GM19372 (cell line): ENCODE measurements around the gene ALG1.
"Not testable (repeated sequence)": the region's sequence is repeated elsewhere in the genome, so short reads cannot be mapped to it uniquely, and the experiment has no call there.

Experiments
- ATAC-seq: cut with Tn5 transposase; IDR thresholded peaks from one replicate; pipeline ENCODE4 v1.9.1; 2021; ENCODE audit warnings: mild to moderate bottlenecking, low read depth, moderate library complexity; ENCODE audit not compliant: unreplicated experiment

ALG1 gene

DNA sequence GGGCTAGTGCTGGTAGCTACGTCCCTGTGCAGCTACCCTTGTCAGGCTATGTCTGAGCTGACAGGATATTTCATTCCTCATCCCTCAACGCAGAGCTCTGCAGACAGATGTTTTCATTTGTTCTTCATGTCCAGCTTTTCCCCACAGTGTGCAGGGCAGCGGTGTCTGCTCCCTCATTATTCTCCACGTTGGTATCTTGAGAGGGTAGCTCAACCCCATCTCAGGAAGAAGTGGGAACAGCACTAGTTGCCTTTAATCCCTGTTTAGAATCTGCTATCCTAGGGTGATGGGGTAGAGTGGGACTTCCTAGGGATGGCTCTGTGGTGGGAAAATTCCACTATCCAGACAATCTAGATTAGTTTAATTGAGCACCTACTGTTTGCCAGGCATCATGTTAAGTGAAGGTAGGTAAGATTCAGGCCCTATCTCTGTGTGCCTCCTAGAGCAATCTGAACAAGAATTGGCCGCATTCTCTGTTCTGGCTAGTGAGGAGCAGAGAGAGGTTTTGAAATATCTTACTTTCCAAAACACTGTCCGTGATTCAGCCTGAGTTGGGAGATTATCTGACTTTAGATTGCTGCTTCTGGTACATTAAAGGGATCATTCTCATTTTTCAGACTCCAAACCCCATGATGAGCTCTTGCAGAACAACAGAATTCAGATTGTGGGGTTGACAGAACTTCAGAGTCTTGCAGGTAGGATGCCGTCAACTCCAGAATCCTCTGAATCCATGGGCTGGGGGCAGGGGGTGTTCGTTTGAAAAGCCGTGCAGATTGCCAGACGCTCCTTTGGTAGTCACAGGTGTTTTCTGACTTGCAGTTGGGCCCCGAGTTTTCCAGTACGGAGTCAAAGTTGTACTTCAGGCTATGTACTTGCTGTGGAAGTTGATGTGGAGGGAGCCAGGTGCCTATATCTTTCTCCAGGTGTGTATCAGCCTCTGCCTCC is 963 bp downstream of the ALG1 start:
- no peak for ATAC-seq

DNA sequence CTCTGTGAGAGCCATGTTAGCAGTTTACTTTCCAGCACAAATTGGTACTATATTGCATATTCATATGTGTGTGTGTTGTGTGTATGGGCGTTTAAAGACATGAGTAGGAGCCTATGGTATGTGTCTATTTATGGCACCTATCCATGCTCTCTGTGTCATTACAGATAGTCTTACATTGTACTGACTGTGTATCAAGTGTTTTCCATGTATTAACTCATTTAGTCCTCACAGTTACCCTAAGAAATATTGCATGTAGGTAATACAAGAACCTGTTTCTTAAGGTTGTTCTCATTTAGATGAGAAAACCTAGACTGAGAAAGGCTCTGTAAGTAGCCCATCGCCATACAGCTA is 1.6 kb downstream of the ALG1 start:
- no peak for ATAC-seq

GRCh38 chr16:5073771-5074170 is 2.1 kb downstream of the ALG1 start:
- not testable (repeated sequence) for ATAC-seq

DNA sequence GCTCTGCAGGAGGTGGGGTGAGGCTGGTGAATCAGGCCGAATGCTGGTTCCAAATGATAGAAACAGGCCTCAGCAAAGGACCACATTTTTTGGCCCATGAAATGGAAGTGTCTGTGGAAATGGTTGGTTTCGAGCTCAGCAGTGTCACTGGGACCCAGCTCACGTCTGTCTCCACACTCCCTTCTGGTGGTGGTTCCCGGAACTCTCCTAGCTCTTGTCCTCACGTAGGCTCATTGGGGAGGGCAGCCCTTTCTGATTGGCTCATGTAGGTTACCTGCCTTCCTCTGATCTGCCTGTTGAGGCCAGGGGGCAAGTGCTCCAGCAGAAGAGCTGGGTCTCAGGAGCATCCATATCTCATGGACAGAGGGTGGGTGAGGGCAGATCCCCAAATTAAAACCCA is 4.0 kb downstream of the ALG1 start:
- no peak for ATAC-seq

- no peak for ATAC-seq
Observed at GRCh38 chr16:5077304-5077703, 5.7 kb downstream of the ALG1 start.

DNA sequence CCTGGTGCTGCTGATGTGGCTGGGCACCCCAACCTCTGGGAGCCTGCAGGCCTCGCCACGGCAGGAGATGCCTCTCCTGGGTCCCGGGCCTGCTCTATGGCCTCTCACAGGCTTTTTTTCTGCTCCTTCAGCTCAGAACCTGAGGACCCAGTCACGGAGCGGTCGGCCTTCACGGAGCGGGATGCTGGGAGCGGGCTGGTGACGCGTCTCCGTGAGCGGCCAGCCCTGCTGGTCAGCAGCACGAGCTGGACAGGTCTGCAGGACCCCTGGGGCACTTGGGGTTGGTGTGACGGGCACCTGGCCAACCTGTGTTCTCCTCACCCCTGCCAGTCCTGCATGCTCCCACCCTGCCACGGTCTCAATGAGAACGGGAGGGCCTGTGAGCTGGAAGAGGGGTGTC is 7.0 kb downstream of the ALG1 start:
- ATAC-seq, result no peak

GRCh38 chr16:5080461-5080860 is 8.8 kb downstream of the ALG1 start:
- not testable (repeated sequence) for ATAC-seq

DNA sequence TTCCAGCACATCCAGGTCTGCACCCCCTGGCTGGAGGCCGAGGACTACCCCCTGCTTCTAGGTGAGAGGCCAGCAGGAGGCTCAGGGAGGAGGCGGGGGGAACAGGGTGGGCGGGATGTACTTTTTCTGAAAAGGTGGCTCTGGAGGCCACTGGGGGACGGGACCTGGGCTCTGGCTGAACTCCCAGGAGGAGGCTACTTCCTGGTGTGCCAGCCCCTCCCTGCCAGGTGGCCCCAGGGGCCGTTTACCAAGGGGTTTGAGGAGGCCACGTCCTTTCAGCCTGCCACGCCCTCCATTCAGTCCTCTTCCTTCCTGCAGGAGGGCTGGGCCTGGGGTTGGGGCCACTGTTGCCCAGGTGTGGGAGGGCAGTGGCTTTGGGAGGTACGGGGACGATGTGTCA is 9.4 kb downstream of the ALG1 start:
- ATAC-seq, result not testable (repeated sequence)

DNA sequence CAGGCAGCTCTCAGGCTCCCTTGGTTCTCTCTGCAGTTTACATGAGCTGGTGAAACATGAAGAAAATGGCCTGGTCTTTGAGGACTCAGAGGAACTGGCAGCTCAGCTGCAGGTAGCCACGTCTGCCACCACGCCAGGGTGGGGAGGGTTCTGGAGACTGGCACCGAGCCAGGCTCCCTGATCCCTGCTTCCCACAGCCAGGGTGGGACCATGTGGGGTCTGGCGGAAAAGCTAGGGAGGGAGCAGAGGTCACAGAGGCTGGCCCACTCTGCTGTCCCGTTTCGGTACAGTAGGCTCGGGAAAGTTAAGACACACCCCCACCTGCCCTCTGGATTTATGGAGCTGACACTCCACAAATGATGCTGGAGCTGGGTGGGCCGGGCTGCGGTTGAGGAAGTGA is 12.0 kb downstream of the ALG1 start:
- not testable (repeated sequence) for ATAC-seq

DNA sequence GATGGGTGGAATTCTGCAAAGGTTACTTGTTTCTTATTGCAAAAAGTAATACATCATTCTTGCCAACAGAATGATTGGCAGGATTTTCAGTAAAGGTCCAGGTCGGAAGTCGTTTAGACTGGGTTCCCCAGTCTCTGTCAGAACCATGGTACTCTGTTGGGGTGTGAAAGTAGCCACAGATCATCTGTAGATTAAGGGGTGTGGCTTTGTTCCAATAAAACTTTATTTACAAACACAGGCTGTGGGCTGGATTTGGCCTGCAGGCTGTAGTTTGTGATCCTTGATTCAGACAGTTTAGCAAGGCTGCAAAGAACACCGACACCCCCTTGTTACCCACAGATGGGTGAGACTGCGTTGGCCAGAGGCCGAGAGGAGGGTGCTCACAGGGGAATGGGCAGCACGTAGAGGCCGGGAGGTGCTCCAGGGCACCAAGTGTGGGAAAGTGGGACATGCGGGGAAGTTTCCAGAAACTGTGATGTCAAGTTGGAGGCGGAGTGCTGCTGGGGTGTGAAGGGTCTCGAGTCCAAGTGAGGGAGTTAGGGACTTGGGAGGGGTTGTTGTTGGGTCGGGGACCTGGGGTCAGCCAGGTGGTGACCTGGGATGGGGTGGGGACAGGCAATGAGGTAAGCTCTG is 12.6 kb downstream of the ALG1 start:
- ATAC-seq, result not testable (repeated sequence)

DNA sequence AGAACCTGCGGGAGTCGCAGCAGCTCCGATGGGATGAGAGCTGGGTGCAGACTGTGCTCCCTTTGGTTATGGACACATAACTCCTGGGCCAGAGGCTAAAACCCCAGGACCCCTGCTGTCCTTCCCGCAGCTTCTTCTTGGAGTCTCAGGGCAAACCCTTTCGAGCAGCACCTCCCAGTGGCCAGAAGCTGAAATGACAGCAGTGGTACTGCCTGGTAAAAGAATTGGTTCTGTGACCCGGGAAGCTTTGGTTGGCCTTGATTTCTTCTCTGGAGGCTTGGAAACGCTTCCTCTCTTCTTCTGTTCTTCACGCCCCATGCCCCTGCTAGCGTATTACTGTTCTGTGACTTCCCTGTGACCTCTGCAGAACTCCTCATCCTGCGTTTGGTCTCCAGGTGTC is 13.2 kb downstream of the ALG1 start:
- ATAC-seq, result not testable (repeated sequence)

GRCh38 chr16:5085716-5086115 is 14.1 kb downstream of the ALG1 start:
- not testable (repeated sequence) for ATAC-seq

GRCh38 chr16:5088086-5088790 is 16.6 kb downstream of the ALG1 start:
- ATAC-seq, result not testable (repeated sequence)

DNA sequence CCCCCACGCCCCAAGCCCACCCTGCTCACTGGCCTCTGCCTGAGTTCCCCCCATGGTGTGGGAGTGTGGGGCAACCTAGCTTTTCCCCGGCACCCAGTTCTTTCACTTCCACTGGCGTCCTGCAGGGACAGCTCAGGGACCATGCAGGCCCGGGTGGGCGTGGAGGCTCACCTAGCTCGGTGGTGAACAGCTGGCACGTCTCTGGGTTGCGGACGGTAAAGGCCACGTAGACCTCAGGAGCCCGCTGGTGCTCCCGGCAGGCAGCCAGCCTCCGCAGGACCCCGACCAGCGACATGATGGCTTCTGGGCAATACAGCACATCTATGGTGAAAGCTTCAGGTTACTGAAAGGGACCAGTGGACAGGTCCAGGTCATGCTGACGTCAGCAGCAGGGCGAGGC is 17.3 kb downstream of the ALG1 start:
- not testable (repeated sequence) for ATAC-seq

- ATAC-seq, result not testable (repeated sequence)
Observed at GRCh38 chr16:5089911-5090555, 18.4 kb downstream of the ALG1 start.

DNA sequence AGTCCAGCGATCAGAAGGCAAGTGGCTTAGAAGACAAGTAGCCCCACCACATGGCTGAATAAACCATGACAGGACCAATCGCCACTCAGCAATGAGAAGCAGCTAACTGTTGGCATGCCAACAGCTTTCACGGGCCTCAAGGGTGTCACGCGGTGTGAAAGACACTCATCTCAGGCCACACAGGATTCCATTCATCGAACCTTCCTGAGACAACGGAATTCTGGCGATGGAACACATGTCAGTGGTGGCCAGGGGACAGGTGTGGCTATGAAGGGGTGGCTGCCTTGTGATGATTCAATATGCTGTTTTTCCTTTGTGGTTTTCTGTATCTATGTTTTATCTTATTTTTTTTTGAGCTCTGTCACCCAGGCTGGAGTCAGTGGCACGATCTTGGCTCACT is 18.9 kb downstream of the ALG1 start:
- not testable (repeated sequence) for ATAC-seq

- not testable (repeated sequence) for ATAC-seq
Observed at GRCh38 chr16:5093081-5093480, 21.4 kb downstream of the ALG1 start.

GRCh38 chr16:5093746-5094145 is 22.1 kb downstream of the ALG1 start:
- ATAC-seq, result not testable (repeated sequence)

DNA sequence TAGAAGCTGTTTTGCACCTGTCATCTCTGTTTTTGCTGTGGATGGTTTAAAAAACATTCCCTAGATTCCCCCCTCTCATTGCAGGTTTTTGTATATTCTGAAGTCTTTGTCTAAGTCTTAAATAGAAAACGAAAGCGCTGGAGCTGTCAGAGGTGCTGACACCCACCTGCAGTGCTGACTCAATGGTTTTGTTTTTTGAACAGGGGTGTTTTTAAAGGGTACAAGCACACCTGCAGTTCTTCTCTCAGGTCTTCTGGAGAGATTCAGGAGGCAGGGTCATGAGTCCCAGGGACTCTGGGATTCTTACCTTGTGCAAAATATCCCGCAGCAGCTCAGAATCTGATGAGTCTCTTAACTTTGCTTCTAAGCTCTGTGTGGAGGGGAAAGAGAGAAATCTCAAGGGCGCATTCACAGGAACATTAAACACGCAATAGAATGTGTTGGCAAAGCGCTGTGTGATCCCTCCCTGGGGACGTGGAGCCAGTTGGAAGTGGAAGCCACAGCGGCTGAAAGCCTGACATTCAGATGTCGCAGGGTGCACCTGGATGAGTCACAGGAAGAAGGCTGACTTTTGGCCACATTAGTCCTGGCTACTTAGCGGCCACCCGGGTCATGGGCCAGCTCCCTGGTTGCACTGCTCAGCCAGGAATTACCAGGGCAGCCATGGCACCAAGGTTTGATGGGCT is 23.6 kb downstream of the ALG1 start:
- ATAC-seq, result not testable (repeated sequence)

DNA sequence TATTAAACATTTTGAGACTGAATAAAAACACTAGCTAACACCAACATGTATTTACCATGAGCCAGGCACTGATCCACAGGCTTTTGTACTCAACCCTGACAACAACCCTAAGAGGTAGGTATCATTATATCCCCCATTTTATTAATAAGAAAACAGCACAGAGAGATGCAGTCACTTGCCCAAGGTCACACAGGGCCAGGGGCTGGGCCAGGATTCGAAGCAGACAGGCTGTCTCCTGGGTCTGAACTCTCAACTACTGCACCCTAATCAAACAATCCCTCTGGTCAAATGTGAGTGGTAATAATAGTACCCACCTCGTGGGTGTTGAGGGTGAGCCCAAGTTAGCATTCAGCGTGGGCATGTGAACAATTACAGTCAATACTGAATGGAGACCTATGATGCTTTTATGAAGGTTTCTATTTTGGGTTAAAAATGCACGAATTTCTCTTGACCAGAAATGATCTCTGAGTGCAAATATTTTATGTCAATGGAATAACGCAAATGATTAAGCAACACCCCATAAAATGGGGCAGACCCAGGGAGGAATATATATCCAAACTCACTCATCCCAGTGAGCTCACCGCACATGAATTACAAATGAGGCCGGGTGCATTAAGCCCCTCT is 24.9 kb downstream of the ALG1 start:
- not testable (repeated sequence) for ATAC-seq
